Inferior parietal cortex (tissue), 1 donor: ENCODE measurements around the gene A1CF.
"Not testable (repeated sequence)": the region's sequence is repeated elsewhere in the genome, so short reads cannot be mapped to it uniquely, and the experiment has no call there.

Experiments
- DNase-seq: peaks from one replicate; pipeline ENCODE4 v3.0.0-alpha.2; 2016; ENCODE audit errors: extremely low spot score

The A1CF gene, protein sequence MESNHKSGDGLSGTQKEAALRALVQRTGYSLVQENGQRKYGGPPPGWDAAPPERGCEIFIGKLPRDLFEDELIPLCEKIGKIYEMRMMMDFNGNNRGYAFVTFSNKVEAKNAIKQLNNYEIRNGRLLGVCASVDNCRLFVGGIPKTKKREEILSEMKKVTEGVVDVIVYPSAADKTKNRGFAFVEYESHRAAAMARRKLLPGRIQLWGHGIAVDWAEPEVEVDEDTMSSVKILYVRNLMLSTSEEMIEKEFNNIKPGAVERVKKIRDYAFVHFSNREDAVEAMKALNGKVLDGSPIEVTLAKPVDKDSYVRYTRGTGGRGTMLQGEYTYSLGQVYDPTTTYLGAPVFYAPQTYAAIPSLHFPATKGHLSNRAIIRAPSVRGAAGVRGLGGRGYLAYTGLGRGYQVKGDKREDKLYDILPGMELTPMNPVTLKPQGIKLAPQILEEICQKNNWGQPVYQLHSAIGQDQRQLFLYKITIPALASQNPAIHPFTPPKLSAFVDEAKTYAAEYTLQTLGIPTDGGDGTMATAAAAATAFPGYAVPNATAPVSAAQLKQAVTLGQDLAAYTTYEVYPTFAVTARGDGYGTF

DNA sequence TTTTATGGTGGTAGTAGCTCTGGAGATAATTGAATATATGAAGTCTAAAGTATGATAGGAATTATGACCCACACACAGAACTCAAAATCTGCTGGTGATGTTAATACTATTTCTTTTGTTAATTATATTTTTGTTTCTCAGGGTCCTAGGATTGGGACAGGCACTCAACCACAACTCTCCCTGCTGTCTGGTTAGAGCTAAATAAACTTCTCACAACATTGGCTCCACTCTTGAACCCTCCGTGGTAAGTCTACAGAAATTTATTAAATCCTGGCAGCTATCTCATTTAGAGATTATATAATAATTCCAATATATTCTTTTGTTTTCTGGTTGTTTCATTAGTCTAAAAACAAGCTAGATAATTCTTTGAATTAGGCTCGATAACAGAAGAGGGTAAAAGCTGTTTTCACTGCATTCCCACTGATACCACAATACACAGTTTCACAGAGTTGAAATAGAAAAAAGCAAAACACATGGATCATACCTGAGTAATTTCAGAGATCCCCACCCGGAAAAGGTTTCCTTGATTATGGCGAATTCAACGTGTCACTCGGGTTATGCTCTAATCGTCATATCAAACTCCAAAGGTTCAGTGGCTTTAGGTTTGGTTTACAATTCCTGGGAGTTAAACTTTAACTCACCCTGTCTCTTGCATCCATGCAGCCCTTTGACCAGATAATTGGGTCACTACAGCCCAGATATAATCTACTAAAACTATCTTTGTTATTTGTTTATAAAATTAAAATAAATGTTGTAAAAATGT lies at the start of gene A1CF:
TSS of gene A1CF (minus strand) at position 531 of the 763 bp plus-strand sequence. CDS start 25,687 bp downstream, outside the sequence.
- DNase-seq, result no peak

DNA sequence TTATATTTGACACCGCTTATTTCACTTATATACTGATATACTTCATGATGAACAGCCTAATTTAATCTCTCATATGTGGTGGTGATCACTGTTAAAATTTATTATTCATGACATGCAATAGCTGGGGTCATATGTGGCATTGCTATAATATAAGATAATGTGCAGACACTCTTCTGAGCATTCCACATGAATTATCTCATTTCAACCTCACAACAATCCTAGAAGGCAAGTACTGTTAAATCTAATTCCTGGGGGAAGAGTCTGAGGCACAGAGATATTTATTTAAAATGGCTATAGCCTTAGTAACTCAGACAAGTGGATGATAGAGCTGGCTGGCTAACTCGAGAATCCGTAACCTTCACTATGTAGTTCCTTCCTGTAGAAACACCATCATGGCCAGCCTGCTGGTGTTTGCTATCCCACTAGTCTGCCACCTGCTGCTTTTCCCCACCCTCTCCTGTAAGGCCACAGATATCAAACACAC lies 46.6 kb upstream of the A1CF start:
- no peak for DNase-seq

DNA sequence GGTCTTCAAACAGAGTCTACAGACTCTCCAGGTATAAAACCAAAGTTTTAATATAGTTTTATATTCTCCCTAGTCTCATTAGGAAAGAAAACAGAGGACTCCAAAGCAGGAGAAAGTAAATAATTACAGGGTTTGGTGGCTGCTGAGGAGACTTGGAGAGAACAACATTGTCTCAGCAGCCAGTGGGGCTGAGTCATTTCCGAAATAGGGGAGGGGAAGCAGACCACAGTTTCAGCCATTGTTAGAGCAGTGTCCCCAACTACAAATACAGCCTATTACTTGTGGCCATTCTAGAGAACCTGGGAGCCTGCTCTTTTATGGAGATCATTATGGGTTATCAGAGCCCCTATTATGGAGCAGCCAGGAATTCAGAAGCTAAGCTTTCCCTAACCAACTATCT lies 44.2 kb upstream of the A1CF start:
- DNase-seq, result no peak

DNA sequence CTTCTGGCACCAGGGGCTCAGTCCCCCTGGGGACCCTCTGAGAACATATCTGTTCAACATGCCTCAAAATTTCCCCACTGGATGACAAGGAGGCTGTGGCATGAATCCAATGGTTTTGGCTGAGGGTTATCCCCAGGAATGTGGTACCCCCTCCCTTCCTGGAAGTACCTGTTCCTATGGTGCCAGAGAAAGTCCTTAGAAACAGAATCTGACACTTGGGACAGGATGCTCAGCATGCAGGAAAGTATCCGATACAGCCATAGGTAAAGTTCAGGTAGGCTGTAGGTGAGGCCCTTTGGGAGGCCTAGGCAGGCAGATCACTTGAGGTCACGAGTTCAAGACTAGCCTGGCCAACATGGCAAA lies 42.7 kb upstream of the A1CF start:
- no peak for DNase-seq

DNA sequence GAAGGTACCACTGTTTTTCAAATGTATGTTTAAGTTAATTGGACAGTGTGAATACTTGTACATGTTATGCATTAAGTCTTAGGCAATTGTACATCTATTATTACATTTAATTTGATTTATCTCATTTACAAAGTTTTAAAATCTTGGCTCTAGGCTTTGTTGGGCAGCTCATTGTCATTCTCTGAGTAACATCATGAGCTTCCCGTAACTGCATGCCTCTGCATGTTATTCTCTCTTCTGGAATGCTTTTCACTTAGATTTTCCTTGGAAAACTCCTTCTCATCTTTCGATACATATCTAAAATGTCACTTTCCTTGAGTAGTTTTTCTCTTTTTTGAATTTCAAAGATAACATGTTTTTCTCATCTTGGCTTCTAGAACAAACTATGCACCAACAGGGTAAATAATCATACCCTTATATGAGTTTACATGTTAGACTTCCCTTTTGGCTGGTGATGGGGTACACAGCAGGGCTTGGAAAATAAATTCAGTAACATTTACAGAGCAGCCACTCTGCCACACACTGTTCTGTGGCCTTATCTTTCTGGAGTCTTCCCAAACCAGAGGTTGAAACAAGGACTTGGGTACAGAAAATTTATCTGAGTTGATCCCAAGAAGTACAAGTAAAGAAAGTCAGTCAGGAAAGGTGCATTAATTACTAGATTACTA lies 42.2 kb upstream of the A1CF start:
- DNase-seq, result no peak

DNA sequence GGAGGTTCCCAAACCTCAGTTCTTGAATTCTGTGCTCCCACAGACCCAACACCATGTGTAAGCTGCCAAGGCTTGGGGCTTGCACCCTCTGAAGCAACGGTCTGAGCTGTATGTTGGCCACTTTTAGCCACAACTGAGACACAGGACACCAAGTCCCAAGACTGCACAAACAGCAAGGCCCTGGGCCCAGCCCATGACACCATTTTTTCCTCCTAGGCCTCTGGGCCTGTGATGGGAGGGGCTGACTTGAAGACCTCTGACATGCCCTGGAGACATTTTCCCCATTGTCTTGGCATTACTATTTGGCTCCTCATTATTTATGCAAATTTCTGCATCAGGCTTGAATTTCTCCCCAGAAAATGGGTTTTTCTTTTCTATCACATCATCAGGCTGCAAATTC lies 38.0 kb upstream of the A1CF start:
- not testable (repeated sequence) for DNase-seq

DNA sequence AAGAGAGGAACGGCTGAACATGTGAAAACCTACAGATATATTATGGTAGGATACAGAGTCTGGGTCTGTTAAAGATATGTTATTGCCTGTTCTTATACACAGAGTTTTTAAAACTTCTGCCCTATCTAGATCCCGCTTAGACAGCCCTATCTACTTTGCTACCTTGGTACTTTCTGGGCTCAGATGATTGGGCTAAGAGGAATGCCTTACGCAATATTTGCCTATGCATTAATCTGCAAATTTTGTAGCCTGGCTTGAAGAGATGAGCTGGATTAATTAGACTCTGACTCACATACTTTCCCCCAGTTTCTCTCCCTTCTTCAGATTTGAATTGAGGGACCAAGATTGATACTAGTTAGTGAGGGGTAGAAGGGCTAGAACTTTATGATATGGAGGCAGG lies 33.6 kb upstream of the A1CF start:
- DNase-seq, result no peak

DNA sequence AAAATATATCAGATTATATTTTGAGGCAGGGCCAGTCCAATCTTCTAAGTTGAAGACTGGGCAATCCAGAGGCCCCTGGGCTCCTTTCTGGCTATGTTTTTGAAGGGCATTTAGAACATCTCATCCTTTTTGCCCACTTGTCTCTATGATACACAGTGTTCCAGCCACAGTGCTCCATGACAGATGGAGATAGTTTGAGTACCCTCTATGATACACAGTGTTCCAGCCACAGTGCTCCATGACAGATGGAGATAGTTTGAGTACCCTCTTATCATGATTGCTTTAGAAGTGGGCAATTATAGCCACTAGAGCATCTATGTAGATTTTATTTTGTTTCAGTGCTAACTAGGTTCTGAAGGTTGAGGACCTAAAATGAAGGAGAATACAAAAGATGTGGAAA lies 33.1 kb upstream of the A1CF start:
- DNase-seq, result no peak

DNA sequence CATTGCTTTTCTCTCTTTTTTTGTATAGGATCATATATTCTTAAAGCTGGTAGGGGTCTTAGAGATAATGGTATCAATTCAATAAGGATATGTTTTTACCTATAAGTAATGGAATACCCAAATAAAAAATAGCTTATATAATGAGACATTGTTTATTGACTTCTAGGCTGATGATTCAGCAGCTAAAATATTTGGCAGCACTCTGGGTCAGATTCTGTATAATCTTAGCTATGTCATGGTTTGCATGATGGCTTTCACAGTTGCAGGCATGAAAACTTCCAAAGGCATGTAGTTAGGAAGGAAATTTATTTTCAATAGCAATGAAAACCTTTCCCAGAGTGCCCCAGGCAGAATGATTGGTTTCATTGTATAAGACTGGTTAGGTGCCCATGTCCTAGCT lies 32.1 kb upstream of the A1CF start:
- DNase-seq, result no peak

DNA sequence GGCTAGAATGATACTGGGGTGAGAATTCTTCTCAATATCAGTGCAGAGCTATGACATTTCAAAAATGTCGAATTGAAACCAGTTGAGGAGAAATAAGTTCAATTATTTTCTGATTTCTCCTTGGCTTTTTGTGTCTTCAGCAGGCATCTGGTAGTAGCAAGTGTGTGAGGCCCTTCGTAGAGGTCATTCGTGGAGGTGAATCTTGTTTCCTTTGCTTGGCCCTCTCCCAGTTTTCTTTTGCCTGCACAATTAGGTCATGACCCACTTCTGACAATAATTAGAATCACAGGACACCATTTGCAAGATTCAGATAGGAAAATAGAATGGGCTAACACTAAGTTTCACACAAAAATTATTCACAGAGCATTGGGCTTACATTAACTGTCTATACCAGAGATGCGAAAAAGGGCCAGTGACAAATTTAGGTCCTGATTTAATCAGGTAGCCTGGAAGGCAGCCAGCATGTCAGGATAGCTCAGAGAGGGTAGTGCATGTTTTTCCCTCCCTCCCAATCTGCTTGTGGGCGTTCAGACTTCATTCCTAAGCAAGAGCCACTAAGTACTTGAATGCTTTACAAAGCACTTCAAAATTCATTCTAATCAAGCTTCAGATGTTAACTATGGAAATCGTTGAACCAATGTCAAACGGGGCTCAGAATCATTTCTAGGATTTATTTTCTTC lies 24.0 kb upstream of the A1CF start:
- no peak for DNase-seq

DNA sequence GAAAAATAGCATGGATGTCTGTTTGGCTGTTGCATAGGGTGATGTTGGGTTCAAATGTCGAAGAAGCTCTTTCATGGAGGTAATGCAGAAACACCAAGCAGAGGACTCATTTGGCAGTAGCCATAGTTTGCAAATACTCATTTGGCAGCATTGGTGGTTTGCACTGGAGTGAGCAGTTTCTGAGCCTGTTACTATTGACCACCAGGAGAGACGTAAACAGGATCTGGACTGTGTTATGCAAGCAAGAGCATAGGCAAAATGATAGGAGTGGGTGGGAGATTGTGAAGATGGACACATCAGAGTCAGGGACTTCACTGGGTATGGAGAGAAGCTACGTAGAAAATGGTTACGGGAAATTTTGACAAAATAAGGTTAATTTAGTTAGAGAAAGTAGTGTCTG lies 22.9 kb upstream of the A1CF start:
- no peak for DNase-seq

DNA sequence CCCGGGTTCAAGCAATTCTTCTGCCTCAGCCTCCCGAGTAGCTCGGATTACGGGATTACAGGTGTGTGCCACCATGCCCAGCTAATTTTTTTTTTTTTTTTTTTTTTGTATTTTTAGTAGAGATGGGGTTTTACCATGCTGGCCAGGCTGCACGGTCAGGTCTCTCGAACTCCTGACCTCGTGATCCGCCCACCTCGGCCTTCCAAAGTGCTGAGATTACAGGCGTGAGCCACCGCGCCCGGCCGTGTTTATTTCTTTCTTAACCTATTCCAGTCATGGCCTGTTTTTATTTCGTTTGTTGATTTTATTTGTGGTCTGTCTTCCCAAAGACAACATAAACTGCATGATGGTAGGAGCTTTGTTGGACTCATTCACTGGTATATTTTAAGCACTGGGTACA lies 20.4 kb upstream of the A1CF start:
- not testable (repeated sequence) for DNase-seq

DNA sequence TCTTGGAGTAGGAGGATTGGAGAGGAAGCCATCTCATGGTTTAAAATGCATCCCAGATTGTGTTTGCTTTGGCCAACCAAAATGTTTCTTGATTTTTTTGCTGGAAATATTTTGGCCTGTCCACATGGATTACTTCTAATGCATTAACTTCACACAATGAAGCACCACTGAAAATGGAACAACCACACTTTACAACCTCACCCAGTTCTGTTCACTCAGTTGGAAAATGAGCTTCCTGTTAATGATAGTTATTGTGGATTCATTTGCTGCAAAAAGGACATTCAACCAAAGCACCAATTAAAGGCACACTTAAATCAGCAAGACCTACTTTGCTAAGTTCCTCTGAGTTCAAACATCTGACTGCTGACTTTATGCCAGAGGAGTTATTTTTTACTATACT lies 11.3 kb upstream of the A1CF start:
- no peak for DNase-seq

DNA sequence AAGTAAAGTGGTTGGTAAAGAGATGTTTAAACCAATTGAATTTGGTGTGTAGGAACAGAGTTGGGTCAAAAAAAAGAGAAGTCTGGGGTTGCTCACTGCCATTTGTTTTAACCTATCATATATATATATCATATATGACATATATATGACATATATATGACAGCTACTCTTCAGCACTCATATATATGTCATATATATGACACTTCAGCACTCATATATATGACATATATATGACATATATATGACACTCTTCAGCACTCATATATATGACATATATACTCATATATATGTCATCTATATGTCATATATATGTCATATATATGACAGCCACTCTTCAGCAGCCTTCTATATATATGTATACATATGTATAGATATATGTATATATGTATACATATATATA lies 8.9 kb upstream of the A1CF start:
- no peak for DNase-seq

DNA sequence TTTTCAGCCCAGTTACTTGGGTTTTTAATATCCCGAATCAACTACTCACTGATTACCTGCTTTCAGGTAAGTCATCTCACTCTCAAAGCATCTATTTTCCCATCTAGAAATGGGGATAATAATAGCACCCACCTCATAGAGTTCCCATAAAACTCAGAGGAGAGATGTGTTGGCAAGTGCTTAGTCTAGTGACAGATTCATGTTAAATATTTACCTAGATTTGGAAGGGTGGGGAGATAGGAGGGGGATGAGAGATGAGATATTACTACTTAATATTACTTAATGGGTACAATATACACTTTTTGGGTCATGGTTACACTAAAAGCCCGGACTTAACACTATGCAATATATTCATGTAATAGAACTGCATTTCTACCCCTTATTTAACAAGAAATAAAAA lies 7.0 kb upstream of the A1CF start:
- DNase-seq, result no peak

DNA sequence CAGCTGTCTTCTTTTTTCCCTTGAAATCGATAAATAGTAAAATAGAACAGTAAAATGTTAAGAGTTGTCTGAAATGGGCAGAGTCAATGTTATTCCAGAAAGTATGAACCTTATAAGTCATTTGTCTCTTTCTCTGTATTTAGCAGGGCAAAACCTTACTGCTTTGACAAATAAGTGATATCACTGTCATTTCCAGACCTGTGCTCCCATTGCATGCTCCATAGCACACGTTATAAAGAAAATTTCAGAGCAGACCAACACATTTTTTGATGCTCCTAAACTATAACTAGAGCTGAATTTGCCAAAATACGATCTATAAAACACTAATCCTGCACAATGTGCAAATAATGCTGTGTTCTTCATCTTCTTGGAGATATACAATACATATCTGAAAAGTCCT lies 1.1 kb downstream of the A1CF start:
- DNase-seq, result no peak

DNA sequence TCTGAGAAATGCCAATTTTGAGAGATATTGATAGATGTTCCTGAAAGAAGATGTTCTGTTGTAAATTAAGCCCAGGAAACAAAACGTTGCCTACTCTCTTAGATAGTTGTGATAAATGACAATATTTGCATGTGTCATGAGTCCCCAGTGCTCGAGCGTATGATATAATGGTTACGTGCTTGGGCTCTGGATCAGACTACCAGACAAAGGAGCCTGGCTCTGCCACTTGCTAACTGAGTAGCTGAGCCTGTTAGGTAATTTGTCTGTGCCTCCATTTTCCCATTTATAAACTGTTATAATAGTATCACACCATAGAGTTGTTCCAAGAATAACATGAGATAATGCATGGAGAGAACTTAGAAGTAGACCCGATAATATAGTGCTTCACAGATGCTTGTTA lies 1.8 kb downstream of the A1CF start:
- no peak for DNase-seq

DNA sequence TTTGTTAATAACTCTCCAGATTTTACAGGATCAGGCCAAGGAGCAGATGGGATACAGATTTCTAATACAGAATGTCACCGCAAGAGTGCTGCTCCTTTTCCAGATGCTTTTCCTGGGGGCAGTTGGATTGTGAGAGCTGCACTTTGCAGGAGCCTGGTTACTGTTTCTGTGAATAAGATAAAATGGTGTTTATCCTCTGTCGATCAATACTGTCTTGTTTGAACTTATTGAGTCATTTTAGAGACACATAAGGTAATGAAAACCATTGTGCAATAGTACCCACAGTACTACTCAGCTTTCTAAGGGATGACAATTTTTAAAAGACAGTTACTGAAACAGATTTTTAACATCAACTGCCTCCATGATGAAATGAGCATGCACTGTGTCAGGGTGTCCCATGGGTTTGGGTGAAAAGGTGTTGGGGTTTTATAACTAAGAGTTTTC lies 2.9 kb downstream of the A1CF start:
- no peak for DNase-seq

DNA sequence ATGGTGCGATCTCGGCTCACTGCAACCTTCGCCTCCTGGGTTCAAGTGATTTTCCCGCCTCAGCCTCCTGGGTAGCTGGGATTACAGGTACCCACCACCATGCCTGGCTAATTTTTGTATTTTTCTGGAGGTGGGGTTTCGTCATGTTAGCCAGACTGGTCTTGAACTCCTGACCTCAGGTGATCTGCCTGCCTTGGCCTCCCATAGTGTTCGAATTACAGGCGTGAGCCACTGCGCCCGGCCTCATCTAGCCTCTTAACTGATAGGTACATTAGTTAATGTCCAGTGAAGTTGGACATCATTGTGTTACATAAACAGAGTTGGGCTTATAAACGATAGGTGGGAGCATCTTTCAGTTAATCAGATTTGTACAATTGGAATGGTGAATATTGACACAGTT lies 4.4 kb downstream of the A1CF start:
- DNase-seq, result not testable (repeated sequence)

DNA sequence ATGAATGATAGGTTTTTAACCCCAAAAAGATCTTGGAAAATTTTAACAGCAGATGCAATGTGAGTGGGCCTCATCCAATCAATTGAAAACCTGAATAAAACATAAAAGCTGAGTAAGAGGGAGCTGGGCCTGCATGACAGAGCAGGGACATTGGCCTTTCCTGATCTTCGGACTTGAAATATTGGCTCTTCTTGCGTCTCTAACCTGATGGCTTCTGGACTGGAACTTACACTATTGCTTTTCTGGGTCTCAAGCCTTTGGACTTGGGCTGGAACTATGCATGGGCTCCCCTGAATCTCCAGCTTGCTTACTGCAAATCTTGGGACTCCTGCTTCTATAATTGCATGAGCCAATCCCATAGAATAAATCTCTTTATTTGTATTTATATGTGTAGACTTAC lies 9.0 kb downstream of the A1CF start:
- DNase-seq, result no peak

DNA sequence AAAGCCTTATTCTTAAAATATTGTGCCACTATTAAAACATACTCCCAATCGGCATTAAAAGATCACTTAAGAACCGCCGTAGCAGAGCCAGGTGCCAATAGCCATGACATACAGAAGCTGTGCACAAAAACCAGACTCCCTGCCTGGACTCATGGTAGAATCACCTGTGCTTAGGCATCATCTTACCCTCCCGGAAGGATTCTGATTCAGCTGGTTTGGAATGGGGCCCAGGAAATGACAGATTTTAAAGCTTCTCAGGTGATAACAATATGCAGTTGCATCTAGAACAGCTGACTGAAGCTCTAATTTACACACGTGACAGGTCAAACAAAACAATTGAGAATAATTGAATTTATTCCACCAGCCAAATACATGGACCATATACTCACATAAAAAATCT lies 10.7 kb downstream of the A1CF start:
- DNase-seq, result no peak

DNA sequence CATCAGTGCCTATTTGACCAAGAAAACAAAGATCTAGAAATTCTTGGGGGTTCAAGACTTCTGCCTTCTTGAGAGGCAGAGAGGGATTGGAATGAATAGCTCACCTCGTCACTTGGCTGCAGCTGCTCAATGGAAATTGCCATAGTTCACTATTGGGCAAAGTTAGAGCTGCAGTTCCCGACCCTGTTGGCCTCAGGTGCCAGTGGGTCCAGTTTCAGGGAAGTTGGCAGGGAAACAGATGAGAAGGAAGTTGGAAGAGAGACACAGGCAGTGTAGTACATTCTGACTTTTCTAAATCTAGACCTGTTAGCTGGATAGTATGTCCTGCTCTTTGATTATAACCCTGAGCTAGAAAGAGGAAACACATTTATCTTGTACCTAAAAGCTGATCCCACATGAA lies 19.1 kb downstream of the A1CF start:
- DNase-seq, result no peak
